ENCODE measurements around the gene MCM3AP.

- TF ChIP-seq CTCF (conservative IDR thresholded peaks at IDR 0.05): no peak
- TF ChIP-seq EZH2 (IDR thresholded peaks at IDR 0.05; ENCODE audit: low read depth): no peak
Observed at GRCh38 chr21:46244602-46245001, 40.8 kb downstream of the MCM3AP start.
